GM19395 (cell line): Measurements from ENCODE around the gene GLG1.

Source experiments
- ATAC-seq: cut with Tn5 transposase; IDR thresholded peaks from one replicate; pipeline ENCODE4 v1.9.1; 2021; ENCODE audit warnings: mild to moderate bottlenecking, moderate library complexity; ENCODE audit not compliant: unreplicated experiment

The GLG1 gene

GRCh38 chr16:74485916-74486315 lies 121.0 kb downstream of the GLG1 start:
- no peak for ATAC-seq

DNA sequence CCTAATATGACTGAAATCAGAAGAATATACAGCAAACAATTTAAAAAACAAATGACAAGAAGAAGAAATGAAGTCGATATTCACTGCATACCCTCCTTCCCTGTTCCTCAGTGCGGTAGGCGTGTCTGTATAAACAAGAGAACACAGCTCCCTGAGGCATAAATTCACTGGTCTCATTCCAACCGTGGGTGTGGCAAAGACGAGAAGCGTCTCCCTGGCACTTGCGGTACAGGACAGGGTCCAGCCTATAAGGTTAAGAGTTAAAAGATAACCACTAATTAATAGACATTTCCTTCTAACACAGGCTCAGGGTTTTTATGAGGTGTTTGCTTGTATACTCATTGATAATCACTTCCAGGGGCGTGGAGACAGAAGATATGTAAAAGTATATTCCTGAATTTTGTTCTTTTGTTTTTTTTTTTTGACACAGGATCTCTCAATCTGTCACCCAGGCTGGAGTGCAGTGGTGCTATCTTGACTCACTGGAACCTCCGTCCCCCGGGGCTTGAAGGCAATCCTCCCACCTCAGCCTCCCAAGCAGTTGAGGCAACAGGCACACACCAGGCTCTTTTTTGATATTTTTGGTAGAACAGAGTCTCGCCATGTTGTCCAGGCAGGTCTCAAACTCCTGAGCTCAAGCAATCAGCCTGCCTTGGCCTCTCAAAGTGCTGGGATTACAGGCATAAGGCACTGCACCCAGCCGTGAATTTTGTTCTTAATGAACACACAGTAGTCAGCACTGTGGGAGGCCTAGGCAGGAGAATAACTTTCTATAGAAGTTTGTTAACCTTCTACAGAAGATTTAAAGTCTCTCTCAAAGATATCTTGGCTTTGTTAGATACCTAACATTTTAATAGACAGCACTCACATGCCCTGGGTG lies 126.5 kb downstream of the GLG1 start:
- no peak for ATAC-seq

- no peak for ATAC-seq
Observed at GRCh38 chr16:74477226-74477625, 129.7 kb downstream of the GLG1 start.

DNA sequence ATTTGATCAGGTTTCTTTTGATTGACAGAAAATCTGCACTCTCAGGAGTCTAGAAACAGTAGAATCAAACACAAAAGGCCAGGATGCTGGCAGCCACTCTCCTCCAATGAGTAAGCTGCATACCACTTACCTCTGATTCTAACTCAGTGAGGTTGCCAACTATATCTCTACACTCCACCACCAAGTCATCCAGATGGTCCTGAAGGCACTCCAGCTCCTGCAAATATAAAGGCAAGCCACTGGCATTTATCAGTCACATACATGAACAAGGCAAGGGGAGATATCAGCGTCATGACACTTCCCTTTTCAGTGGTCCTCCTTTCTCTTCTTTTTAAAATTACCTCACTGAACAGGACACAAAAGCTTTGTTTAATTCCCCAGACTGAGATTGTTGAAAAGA lies 132.5 kb downstream of the GLG1 start:
- ATAC-seq = no peak

- no peak for ATAC-seq
Observed at GRCh38 chr16:74472540-74472939, 134.4 kb downstream of the GLG1 start.

GRCh38 chr16:74472010-74472409 lies 134.9 kb downstream of the GLG1 start:
- no peak for ATAC-seq

GRCh38 chr16:74469946-74470478 lies 136.9 kb downstream of the GLG1 start:
- ATAC-seq = no peak

DNA sequence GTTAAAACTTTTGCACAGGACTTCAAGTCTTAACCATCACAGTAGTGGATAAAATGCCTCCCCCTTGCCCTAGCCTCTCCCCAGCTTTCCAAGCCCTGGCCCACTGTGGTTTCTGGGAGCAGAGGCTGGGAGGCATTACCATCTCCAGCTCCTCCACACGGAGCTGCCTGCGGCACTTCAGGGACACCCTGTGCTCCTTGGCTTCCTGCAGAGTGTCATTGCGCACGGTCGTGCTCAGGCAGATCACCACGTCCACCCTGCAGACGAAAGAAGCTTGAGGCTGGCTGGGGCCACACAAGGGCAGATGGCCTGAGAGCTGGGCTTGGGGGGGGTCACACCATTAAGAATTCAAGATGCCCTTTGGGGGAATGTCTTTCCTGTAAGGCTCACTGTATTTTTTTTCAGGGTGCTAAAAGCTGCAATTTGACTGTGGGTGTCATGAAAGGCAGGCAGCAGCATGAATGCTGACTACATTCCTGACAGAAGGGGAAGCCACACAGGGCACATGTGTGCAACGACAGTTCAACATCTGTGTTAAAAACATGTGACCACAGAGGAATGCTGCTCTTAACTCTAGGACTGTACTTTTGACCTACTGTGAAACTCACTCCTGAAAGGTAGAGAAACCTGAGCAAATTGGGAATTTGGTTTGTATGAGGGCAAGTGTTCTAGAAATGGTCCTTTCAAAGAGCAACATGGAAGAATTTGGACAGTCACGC lies 137.9 kb downstream of the GLG1 start:
- no peak for ATAC-seq

GRCh38 chr16:74466872-74467271 lies 140.0 kb downstream of the GLG1 start:
- ATAC-seq = peak; percentile 79

GRCh38 chr16:74465851-74466685 lies 140.8 kb downstream of the GLG1 start:
- no peak for ATAC-seq

GRCh38 chr16:74465281-74465680 lies 141.6 kb downstream of the GLG1 start:
- no peak for ATAC-seq

- peak; percentile 76 for ATAC-seq
Observed at GRCh38 chr16:74463888-74464287, 143.0 kb downstream of the GLG1 start.

DNA sequence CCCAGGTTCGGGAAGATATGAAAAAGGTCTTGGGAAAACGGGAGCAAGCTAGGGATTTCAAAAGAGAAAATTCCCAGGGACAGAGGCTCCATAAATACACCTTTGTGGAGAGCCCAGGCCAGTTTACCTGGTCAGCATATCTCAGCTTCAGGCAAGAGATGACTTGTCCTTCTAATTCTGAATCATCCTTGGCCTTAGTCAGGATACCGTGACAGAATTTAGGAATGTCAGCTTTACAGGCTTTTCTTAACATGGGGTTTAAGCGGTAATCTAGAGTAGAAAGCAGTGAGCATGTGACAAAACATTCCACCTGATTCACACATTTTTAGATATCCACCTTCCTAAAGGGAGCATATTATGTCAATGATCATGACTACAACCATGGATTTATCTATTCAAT lies 144.6 kb downstream of the GLG1 start:
- ATAC-seq = no peak

- ATAC-seq = no peak
Observed at GRCh38 chr16:74461826-74462225, 145.1 kb downstream of the GLG1 start.

DNA sequence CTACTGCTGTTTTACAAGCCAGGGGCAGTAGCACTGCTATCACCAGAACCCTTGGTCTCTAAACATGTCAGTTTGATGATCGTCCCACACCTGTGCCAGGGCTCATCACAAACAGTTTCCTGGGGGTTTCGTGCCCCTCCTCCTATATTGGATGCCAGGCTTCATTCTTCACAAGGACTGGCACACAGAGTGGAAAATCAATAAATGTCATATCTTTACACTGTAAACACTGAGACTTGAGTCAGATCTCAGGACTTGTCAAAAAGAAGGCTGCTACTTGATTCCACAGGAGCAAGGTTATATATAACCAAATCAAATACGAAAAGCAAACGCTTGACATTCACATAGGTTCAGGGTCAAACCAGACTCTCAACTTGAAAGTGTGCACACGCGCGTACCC lies 146.4 kb downstream of the GLG1 start:
- no peak for ATAC-seq

DNA sequence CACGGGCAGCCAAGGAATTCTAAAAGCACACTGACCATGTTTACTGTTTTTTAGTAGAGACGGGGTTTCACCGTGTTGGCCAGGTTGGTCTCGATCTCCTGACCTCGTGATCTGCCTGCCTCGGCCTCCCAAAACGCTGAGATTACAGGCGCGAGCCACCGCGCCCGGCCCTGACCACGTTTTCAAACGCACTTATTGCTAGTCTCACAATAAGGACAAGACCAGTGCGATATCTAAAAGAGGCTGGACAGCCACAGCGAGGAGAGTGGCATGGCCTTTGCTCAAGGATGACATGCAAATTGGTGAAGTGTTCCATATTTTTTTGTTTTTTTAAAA lies 150.7 kb downstream of the GLG1 start:
- ATAC-seq = no peak

DNA sequence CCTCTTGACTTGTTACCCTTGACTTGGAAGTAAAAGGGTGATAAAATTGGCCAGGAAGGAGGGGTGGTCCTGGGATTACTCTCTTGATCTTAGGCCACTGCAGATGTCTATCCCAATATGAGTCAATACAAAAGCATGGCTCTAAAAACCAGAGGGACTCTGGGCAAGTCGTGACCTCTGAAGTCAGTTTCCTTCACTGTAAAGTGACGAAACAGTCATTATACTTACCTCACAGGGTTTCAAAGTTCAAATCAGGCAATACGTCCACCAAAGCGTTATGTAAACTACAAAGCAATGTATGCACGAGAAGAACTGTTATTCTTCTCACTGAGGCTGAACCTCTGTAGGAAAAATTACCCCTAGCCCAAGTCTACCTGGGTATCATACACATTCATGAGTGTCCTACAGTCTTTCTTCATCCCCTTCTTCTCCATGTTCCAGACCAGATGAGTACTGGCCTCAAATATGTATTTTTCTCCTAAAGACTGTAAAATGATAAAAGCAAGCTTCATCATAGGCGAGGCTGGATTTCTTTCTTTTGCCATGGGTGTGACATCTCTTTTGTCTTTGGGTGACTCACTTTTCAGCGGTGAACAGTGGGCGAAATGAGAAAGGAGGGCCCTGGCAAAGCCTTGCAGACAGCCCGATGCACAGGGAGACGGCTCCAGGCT lies 151.2 kb downstream of the GLG1 start:
- no peak for ATAC-seq

GRCh38 chr16:74455213-74455612 lies 151.7 kb downstream of the GLG1 start:
- ATAC-seq = no peak

GRCh38 chr16:74451951-74452758 lies 154.8 kb downstream of the GLG1 start:
- peak; percentile 81 for ATAC-seq
